Measurements from ENCODE around the gene CBX4.

DNA sequence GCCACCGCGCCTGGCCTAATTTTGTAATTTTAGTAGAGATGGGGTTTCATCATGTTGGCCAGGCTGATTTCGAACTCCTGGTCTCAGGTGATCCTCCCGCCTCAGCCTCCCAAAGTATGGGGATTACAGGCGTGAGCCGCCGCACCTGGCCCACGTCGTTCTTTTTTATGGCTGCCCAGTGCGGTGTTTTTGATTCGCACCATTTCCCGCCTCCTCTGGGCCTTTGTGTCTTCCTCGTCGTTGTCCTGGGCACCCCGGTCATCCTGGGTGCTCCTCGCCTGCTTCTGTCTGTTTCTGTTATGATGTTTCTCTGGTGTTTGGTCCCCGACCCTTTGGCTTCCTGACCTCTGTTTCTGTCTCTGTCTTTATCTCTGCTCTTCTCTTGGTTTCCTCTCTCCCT lies 15.0 kb downstream of the CBX4 start:
- TF ChIP-seq EP300 (IDR thresholded peaks at IDR 0.05) (no peak), POLR2AphosphoS5 (IDR thresholded peaks at IDR 0.05) (no peak)
- TF ChIP-seq, protein P1, sequence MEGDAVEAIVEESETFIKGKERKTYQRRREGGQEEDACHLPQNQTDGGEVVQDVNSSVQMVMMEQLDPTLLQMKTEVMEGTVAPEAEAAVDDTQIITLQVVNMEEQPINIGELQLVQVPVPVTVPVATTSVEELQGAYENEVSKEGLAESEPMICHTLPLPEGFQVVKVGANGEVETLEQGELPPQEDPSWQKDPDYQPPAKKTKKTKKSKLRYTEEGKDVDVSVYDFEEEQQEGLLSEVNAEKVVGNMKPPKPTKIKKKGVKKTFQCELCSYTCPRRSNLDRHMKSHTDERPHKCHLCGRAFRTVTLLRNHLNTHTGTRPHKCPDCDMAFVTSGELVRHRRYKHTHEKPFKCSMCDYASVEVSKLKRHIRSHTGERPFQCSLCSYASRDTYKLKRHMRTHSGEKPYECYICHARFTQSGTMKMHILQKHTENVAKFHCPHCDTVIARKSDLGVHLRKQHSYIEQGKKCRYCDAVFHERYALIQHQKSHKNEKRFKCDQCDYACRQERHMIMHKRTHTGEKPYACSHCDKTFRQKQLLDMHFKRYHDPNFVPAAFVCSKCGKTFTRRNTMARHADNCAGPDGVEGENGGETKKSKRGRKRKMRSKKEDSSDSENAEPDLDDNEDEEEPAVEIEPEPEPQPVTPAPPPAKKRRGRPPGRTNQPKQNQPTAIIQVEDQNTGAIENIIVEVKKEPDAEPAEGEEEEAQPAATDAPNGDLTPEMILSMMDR (IDR thresholded peaks at IDR 0.05), result no peak

All from upper lobe of left lung (tissue), 4 donors.